ENCODE data around the gene BCKDHB. TPM values are rescaled to one million over a fixed set of nuclear protein-coding genes. Genes with fewer than 3 reads are reported as not detected.
A peak's percentile ranks its signal among the peaks of the same experiment; 100 is the strongest.
"Not testable (repeated sequence)": the region's sequence is repeated elsewhere in the genome, so short reads cannot be mapped to it uniquely, and the experiment has no call there.

The BCKDHB gene
- total RNA-seq, 2 donors from 2014 or later: 19.0 to 33.0 TPM

DNA sequence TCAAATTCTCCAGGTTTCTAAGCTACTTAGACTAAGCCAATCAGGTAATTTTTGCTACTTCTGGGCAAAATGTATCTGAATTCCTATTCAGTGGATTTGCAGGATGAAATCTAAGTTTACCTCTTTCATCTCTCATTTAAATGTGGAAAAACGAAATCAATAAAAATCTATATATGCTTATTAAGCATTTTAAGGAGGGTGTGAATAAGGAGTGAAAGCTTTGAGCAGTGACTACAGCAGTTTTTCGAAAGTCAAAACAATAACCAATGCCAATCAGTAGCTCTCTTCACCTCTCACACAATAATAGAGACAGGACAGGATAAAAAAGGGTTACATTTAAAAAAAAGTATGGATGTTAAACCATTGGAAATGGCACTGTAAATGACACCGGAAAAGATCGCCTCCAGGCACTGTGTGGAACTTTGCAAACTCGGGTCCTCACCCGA, 476 bp upstream of the BCKDHB start:
- peak overlapping the region; percentile 85 to 88 for H3K27ac ChIP-seq
- no peak for DNase-seq (ENCODE audit: low spot score)
- intact Hi-C loops (cut with DNase I): no loop called here
- WGBS: 3% methylated on average over 6 of the region's 6 CpGs
- H3K27me3 ChIP-seq (replicated peaks; ENCODE audit: insufficient read depth): no peaks in the 10 kb centered on the region
- TF ChIP-seq, protein P1, sequence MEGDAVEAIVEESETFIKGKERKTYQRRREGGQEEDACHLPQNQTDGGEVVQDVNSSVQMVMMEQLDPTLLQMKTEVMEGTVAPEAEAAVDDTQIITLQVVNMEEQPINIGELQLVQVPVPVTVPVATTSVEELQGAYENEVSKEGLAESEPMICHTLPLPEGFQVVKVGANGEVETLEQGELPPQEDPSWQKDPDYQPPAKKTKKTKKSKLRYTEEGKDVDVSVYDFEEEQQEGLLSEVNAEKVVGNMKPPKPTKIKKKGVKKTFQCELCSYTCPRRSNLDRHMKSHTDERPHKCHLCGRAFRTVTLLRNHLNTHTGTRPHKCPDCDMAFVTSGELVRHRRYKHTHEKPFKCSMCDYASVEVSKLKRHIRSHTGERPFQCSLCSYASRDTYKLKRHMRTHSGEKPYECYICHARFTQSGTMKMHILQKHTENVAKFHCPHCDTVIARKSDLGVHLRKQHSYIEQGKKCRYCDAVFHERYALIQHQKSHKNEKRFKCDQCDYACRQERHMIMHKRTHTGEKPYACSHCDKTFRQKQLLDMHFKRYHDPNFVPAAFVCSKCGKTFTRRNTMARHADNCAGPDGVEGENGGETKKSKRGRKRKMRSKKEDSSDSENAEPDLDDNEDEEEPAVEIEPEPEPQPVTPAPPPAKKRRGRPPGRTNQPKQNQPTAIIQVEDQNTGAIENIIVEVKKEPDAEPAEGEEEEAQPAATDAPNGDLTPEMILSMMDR (IDR thresholded peaks at IDR 0.05): no peak
- TF ChIP-seq POLR2AphosphoS5 (IDR thresholded peaks at IDR 0.05): no peak
- no peak for TF ChIP-seq POLR2A (IDR thresholded peaks at IDR 0.05)
- no peaks in the 10 kb centered on the region for H3K36me3 ChIP-seq
- no peaks in the 10 kb centered on the region for H3K4me1 ChIP-seq (replicated peaks)
- H3K4me3 ChIP-seq: peak overlapping the region; percentile 81 to 90
- H3K9me3 ChIP-seq: no peaks in the 10 kb centered on the region

DNA sequence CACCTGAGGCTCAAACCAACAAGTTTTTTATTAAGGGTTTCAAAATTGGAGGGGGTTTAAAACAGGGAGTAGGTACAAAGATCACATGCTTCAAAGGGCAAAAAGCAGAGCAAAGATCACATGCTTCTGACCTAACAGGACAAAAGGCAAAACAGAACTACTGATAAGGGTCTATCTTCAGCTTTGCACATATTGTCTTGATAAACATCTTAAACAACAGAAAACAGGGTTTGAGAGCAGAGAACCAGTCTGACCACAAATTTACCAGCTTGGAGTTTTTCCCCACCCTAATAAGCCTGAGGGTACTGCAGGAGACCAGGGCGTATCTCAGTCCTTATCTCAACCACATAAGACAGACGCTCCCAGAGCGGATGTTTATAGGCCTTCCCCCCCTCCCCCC, 16.1 kb downstream of the BCKDHB start:
- H3K4me1 ChIP-seq (replicated peaks); H3K9me3 ChIP-seq; intact Hi-C loops (cut with DNase I); H3K27ac ChIP-seq; H3K36me3 ChIP-seq; DNase-seq (ENCODE audit: low spot score); H3K27me3 ChIP-seq (replicated peaks; ENCODE audit: insufficient read depth); H3K4me3 ChIP-seq: not testable (repeated sequence)
- WGBS: 54% methylated on average over 3 of the region's 3 CpGs

DNA sequence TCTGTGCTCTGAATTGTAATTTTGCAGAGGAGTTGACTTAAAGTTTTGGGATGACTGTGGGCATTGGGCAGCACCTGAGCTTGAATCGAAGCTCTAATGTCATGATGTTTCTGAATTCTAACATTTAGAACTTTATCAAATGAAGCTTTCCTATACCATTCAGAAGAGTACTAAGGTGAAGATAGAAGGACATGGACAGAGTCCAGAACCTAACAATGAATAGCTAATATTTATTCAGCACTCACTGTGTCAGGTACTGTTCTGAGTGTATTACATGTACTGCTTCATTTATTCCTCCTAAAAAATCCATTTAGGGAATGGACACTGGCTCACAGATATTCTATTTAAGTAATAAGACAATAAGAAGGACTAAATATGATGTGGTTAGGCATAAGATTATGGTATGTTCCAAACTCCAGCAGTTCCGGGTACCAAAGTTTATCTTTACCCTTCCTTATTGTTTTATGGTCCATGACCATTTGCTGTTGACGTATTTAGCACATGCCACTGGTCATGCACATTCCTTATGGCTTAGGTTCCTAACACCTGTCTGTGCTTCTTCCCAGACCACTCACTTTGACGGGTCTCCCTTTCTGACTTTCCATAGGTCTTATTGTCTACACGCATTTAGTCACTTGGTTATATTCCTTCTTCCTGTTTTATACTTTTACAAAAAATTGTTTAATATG, 20.3 kb downstream of the BCKDHB start:
- Histone ChIP-seq H3K27ac (no peak overlapping the region), H3K36me3 (no peaks in the 10 kb centered on the region), H3K4me1 (replicated peaks) (no peaks in the 10 kb centered on the region), H3K27me3 (replicated peaks; ENCODE audit: insufficient read depth) (no peaks in the 10 kb centered on the region), H3K9me3 (no peaks in the 10 kb centered on the region), H3K4me3 (no peak overlapping the region)
- intact Hi-C loops (cut with DNase I): no loop called here
- WGBS: 86% methylated on average over 5 of the region's 5 CpGs
- TF ChIP-seq POLR2AphosphoS5 (IDR thresholded peaks at IDR 0.05): no peak
- no peak for TF ChIP-seq POLR2A (IDR thresholded peaks at IDR 0.05)
- TF ChIP-seq, protein P1 (IDR thresholded peaks at IDR 0.05): no peak
- DNase-seq (ENCODE audit: low spot score): no peak

DNA sequence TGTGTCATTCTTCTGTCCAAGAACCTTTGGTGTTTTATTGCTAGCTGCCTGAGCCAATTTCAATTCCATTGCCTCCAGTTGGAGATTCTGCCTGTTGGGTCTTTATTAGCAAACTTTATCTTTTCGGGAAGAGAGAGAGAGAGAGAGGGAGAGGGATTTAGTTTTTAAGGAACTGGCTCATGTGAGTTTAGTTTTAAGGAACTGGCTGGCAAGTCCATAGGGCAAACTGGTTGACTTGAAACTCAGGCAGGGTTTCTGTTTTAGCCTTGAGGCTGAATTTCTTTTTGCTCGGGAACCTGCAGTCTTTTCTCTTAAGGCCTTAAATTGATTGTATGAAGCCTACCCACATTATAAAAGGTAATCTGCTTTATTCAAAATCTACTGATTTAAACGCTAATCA, 23.0 kb downstream of the BCKDHB start:
- intact Hi-C loops (cut with DNase I): no loop called here
- no peak for DNase-seq (ENCODE audit: low spot score)
- H3K27me3 ChIP-seq (replicated peaks; ENCODE audit: insufficient read depth): no peaks in the 10 kb centered on the region
- no peaks in the 10 kb centered on the region for H3K9me3 ChIP-seq
- no peak overlapping the region for H3K4me3 ChIP-seq
- 89% methylated on average over 3 of the region's 3 CpGs for WGBS
- H3K4me1 ChIP-seq (replicated peaks): no peaks in the 10 kb centered on the region
- no peaks in the 10 kb centered on the region for H3K36me3 ChIP-seq
- no peak for TF ChIP-seq POLR2AphosphoS5 (IDR thresholded peaks at IDR 0.05)
- TF ChIP-seq, protein P1 (IDR thresholded peaks at IDR 0.05): no peak
- H3K27ac ChIP-seq: no peak overlapping the region

DNA sequence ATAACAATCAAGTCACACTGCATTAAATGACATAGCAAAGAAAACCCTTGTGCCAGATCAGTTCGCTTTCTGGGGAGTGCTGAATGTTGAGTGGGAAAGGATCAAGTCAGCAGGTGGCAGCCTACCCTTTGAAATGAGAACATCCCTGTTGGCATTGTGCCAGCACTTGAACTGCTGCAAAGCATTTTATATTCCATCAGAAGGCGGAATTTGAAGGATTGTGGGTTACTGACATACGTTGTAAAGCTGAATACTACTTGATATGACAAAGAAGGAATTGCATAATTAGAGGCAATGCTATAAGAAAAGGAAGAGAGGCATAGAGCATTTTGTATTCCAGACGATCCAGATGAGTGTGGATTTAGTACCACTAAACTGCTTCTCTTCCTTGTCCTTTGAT, 26.5 kb downstream of the BCKDHB start:
- Histone ChIP-seq H3K4me1 (replicated peaks) (no peaks in the 10 kb centered on the region), H3K4me3 (no peak overlapping the region), H3K9me3 (no peaks in the 10 kb centered on the region), H3K27ac (no peak overlapping the region), H3K27me3 (replicated peaks; ENCODE audit: insufficient read depth) (no peaks in the 10 kb centered on the region), H3K36me3 (no peaks in the 10 kb centered on the region)
- intact Hi-C loops (cut with DNase I): loop anchor here (10.0 kb wide), 2 partner anchors 192 to 472 kb away; no protein-coding TSS in a partner anchor
- TF ChIP-seq, protein P1 (IDR thresholded peaks at IDR 0.05): peak in 3 of 4 experiments; percentile 22 to 48 (median 47)
- TF ChIP-seq POLR2A (IDR thresholded peaks at IDR 0.05) (no peak), POLR2AphosphoS5 (IDR thresholded peaks at IDR 0.05) (peak; percentile 34)
- 61% methylated on average over 4 of the region's 4 CpGs for WGBS
- DNase-seq (ENCODE audit: low spot score): peak; percentile 41

All from prostate gland (tissue), 2 donors.